Endothelial cell of umbilical vein (primary cell): ENCODE results near the gene DSCAML1. TPM values are rescaled to one million over a fixed set of nuclear protein-coding genes. Genes with fewer than 3 reads are reported as not detected.

Source experiments
- BruUV-seq: library from RNA; stranded (reverse); fragments of 400-500 nt; replicated peaks from 2 replicates; lab custom pipeline; 2021; lab: Mats Ljungman, UMichigan
- CTCF ChIA-PET: fragments of 300-600, 350-600 bp; sonication (Branson Sonifier 250); formaldehyde crosslinking; loops from one replicate; lab custom pipeline; 2021; ENCODE audit warnings: antibody characterized with exemption, inconsistent platforms; lab: Charles Lee
- POLR2A ChIA-PET: fragments of 300-600, 350-600 bp; sonication (Branson Sonifier 250); formaldehyde crosslinking; loops from one replicate; lab custom pipeline; 2021; ENCODE audit warnings: antibody characterized with exemption, inconsistent platforms; lab: Charles Lee
- DNase-seq: peaks from one replicate; pipeline ENCODE4 v3.0.0-alpha.2; 2011; ENCODE audit warnings: low read depth, low spot score
- FAIRE-seq: peaks from 2 replicates; lab custom pipeline; 2011; peaks lifted over from hg19 to GRCh38; lab: Jason Lieb, UNC
- H2AFZ ChIP-seq: 2 replicates; pipeline ENCODE4 v1.6.0; 2012; ENCODE audit warnings: low read depth, low read length, control low read depth, inconsistent platforms
- H3K27ac ChIP-seq: 2 replicates; pipeline ENCODE4 v1.5.1; 2011; ENCODE audit warnings: low read depth, mild to moderate bottlenecking, control low read depth, low read length, moderate library complexity; ENCODE audit not compliant: insufficient read depth
- H3K27me3 ChIP-seq, 2 experiments: 2 replicates each; pipeline versions ENCODE4 v1.6.0 to v1.6.1; 2011; ENCODE audit warnings: low read length in 2 of 2, mixed read lengths in 1 of 2; ENCODE audit not compliant: control insufficient read depth in 2 of 2, insufficient read depth in 2 of 2
- H3K36me3 ChIP-seq, 2 experiments: 2 replicates in 1 of 2; 3 replicates in 1 of 2; pipeline ENCODE4 v1.5.1; 2011; ENCODE audit warnings: low read length in 2 of 2, mild to moderate bottlenecking in 1 of 2, moderate library complexity in 1 of 2; ENCODE audit not compliant: control insufficient read depth in 2 of 2, insufficient read depth in 2 of 2; ENCODE audit errors: extremely low read depth in 1 of 2
- H3K4me1 ChIP-seq: 3 replicates; pipeline ENCODE4 v1.5.1; 2011; ENCODE audit warnings: mild to moderate bottlenecking, low read length; ENCODE audit not compliant: control insufficient read depth, insufficient read depth; ENCODE audit errors: extremely low read depth
- H3K4me2 ChIP-seq: 2 replicates; pipeline ENCODE4 v1.6.1; 2011; ENCODE audit warnings: low read length, control low read depth, mixed read lengths; ENCODE audit not compliant: insufficient read depth
- H3K4me3 ChIP-seq, 3 experiments: fragments of 200-600 bp in 1 of 3; sonication (generic), shearing (Covaris generic) in 1 of 3; replicated peaks in 1 of 3; 2 replicates each; pipeline ENCODE4 v1.5.1; 2011 to 2016; ENCODE audit warnings: control low read depth in 3 of 3, low read length in 3 of 3, mild to moderate bottlenecking in 2 of 3, inconsistent platforms in 1 of 3, low read depth in 1 of 3, moderate library complexity in 1 of 3; ENCODE audit not compliant: insufficient read depth in 1 of 3
- H3K79me2 ChIP-seq: 2 replicates; pipeline ENCODE4 v1.6.0; 2012; ENCODE audit warnings: low read length, inconsistent platforms; ENCODE audit not compliant: control insufficient read depth, insufficient read depth
- H3K9ac ChIP-seq: replicated peaks from 2 replicates; pipeline ENCODE3; 2011; ENCODE audit warnings: low read length, control low read depth; ENCODE audit not compliant: insufficient read depth; ENCODE audit errors: extremely low read depth
- H3K9me1 ChIP-seq: replicated peaks from 3 replicates; pipeline ENCODE4 v1.6.0; 2011; ENCODE audit warnings: mild to moderate bottlenecking, low read length; ENCODE audit not compliant: control insufficient read depth, insufficient read depth; ENCODE audit errors: extremely low read depth
- H3K9me3 ChIP-seq: replicated peaks from 2 replicates; pipeline ENCODE4 v1.5.1; 2012; ENCODE audit warnings: low read length, inconsistent platforms; ENCODE audit not compliant: control insufficient read depth, insufficient read depth
- H4K20me1 ChIP-seq: replicated peaks from 2 replicates; pipeline ENCODE3; 2011; ENCODE audit warnings: mild to moderate bottlenecking, low read length; ENCODE audit not compliant: control insufficient read depth, insufficient read depth; ENCODE audit errors: extremely low read depth
- CTCF ChIP-seq, 2 donors: IDR thresholded peaks; 1 replicate in 1 of 2; 2 replicates in 1 of 2; pipeline ENCODE4 v1.5.1; 2011; ENCODE audit warnings: low read length in 2 of 2, mild to moderate bottlenecking in 2 of 2, moderate library complexity in 2 of 2, control low read depth in 1 of 2, inconsistent platforms in 1 of 2, low read depth in 1 of 2; ENCODE audit not compliant: insufficient read depth in 1 of 2; ENCODE audit errors: extremely low read depth in 1 of 2
- EZH2 ChIP-seq: IDR thresholded peaks from 2 replicates; pipeline ENCODE4 v1.6.1; 2012; ENCODE audit warnings: borderline replicate concordance, low read depth, mild to moderate bottlenecking, moderate library complexity, low read length, inconsistent platforms; ENCODE audit not compliant: severe bottlenecking
- FOS ChIP-seq: IDR thresholded peaks from 2 replicates; pipeline ENCODE4 v1.6.1; 2011; ENCODE audit warnings: mild to moderate bottlenecking, low read length, moderate library complexity, borderline replicate concordance; ENCODE audit not compliant: insufficient read depth
- GATA2 ChIP-seq: IDR thresholded peaks from 2 replicates; pipeline ENCODE4 v1.7.0; 2011; ENCODE audit warnings: low read depth, mild to moderate bottlenecking, moderate library complexity, mixed read lengths, low read length; ENCODE audit not compliant: insufficient read length, insufficient read depth
- JUN ChIP-seq: IDR thresholded peaks from 2 replicates; pipeline ENCODE4 v1.6.1; 2011; ENCODE audit warnings: borderline replicate concordance, low read depth; ENCODE audit not compliant: insufficient read length, insufficient read depth
- MAX ChIP-seq: IDR thresholded peaks from 2 replicates; pipeline ENCODE4 v1.6.1; 2011; ENCODE audit not compliant: insufficient read depth, insufficient read length
- MYC ChIP-seq: IDR thresholded peaks from one replicate; pipeline ENCODE4 v1.6.1; 2011; ENCODE audit warnings: mild to moderate bottlenecking, low read depth, low read length
- POLR2A ChIP-seq: IDR thresholded peaks from 2 replicates; pipeline ENCODE4 v1.6.1; 2012; ENCODE audit warnings: low read depth, mild to moderate bottlenecking, control low read depth, low read length
- POLR2AphosphoS5 ChIP-seq: IDR thresholded peaks from 2 replicates; pipeline ENCODE4 v1.6.1; 2012; ENCODE audit warnings: low read depth, mild to moderate bottlenecking, control low read depth, low read length, moderate library complexity; ENCODE audit not compliant: insufficient read depth
- dilution Hi-C: fragments of 300-500 bp; cut with MboI; formaldehyde crosslinking; loops from one replicate; pipeline ENCODE4 v1.15.0; 2019; ENCODE audit warnings: low sequenced_read_pairs; ENCODE audit not compliant: extremely low pct_ligation_motif_present
- intact Hi-C: fragments of 100-400 bp; cut with micrococcal nuclease; formaldehyde crosslinking; loops from one replicate; pipeline ENCODE4 v1.10.0; 2022
- polyA plus RNA-seq, 4 experiments: library from polyadenylated mRNA; depleted of rRNA in 3 of 4; stranded (reverse) in 3 of 4; unstranded in 1 of 4; fragments of >200 nt; gene quantifications; 2 replicates each; pipeline versions ENCODE4 v1.2.1 to v1.2.3, GENCODE V29; 2011 to 2012; ENCODE audit warnings: missing spikeins in 1 of 4
- total RNA-seq: library from RNA; stranded (reverse); gene quantifications from 2 replicates; pipeline ENCODE4 v1.2.3, GENCODE V29; 2021

Gene DSCAML1
- total and polyA plus RNA-seq, 2 donors (not counting 3 experiments of a cell fraction or from before 2014, with no cell fraction given) = not detected

- Histone ChIP-seq H3K27me3 (no peaks in the 10 kb centered on the region), H3K9me3 (no peaks in the 10 kb centered on the region), H3K4me3 (no peak overlapping the region), H2AFZ (no peak overlapping the region), H3K4me2 (no peak overlapping the region), H3K79me2 (no peaks in the 10 kb centered on the region), H3K9ac (no peak overlapping the region), H4K20me1 (no peaks in the 10 kb centered on the region), H3K36me3 (no peaks in the 10 kb centered on the region), H3K27ac (no peak overlapping the region), H3K9me1 (no peaks in the 10 kb centered on the region), H3K4me1 (no peaks in the 10 kb centered on the region)
- BruUV-seq = no TSS peak
- CTCF ChIA-PET = no interaction called here
- no peak for FAIRE-seq
- POLR2A ChIA-PET = no interaction called here
- intact Hi-C loops (no loop called here), dilution Hi-C loops (no loop called here)
- TF ChIP-seq MYC (no peak), CTCF (IDR thresholded peaks at IDR 0.05; ENCODE audit: extremely low read depth in 1 of 2, insufficient read depth in 1 of 2, low read depth in 1 of 2, low read length in 2 of 2) (no peak), POLR2A (no peak), JUN (no peak), FOS (no peak), GATA2 (no peak), MAX (no peak), EZH2 (no peak), POLR2AphosphoS5 (no peak)
- DNase-seq = no peak
Observed at GRCh38 chr11:117589063-117589462, 208.0 kb downstream of the DSCAML1 start.
